ENCODE measurements around the gene SPOP.
"Not testable (repeated sequence)": the region's sequence is repeated elsewhere in the genome, so short reads cannot be mapped to it uniquely, and the experiment has no call there.

SPOP gene

DNA sequence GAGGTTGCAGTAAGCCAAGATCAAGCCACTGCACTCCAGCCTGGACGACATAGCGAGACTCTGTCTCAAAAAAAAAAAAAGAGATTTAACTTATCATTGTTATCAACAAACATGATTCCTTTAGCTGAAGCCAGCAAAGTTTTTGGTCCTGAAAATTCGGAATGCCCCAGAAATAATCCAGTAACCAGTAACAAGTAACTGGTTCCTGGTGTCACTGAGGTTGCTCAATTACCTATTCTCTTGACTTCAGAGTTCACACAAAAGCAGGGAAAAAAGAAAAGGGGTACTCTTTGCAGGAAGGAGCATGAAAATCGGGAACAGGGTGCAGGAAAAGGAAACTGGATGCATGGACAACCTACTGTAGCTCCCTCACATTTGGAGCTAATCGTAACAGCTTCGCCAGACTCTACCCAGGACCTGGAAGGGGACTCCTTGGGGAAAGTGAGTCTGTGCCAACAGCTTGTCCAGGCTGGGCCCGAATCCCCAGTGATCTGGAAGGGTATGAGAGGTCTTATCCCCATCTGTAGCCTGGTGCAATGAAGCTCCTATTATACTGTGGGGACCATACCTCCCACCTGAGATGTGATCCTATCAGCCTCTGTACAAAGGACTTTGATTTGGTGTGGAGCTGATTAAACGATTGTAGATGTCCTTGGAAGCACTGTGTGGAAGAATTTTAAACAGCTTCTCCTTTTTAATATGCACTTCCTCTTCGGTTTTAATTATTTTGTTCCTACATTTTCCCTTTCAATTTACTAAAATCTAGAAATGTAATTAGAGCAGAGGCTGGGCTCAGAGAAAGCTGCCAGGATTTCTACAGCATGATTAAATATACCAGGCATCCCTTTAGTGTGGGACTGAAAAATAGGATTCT lies 3.4 kb upstream of the SPOP start:
- no peak for TF ChIP-seq CTCF (IDR thresholded peaks at IDR 0.05; ENCODE audit: low read depth, low read length)
- H3K4me3 ChIP-seq (ENCODE audit: low read depth, low read length) = no peak overlapping the region

GRCh38 chr17:49680314-49680713 lies 2.4 kb upstream of the SPOP start:
- no peak for TF ChIP-seq CTCF (IDR thresholded peaks at IDR 0.05; ENCODE audit: low read depth, low read length)
- no peak overlapping the region for H3K4me3 ChIP-seq (ENCODE audit: low read depth, low read length)

- peak overlapping the region; percentile 78 for H3K4me3 ChIP-seq (ENCODE audit: low read depth, low read length)
Observed at GRCh38 chr17:49677134-49677932, 564 bp downstream of the SPOP start.

DNA sequence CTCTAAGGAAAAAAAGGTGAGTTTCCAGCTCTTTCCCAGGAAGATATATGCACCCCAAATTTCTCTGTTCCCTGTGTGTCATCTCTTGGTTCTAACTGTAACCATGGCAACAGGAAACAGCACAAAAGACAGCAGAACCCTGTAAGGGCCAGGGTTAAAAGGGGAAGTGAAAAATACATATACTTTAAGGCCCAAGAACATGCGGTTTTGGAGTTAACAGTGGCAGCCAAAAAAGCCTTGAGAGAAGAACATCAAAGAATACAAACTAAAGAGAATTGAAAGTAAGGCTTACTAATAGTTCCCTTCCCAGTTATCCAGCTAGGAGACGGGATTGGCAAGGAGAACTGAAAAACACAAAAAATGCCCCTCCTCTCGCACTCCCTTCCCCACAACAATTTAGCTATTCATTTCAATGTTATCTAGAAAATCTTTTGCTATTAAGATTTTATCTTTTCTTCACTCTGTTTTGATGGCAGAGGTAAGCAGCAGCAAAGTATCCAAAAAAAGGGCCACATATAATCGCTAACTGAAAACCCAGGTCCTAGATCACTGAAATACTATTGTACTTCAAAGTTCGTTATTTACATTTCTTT lies 1.5 kb downstream of the SPOP start:
- no peak for TF ChIP-seq CTCF (IDR thresholded peaks at IDR 0.05; ENCODE audit: low read depth, low read length)
- H3K4me3 ChIP-seq (ENCODE audit: low read depth, low read length) = peak overlapping the region; percentile 78

More at GRCh38 chr17:49677134-49677932, 564 bp downstream of the SPOP start:
- no peak for TF ChIP-seq CTCF (IDR thresholded peaks at IDR 0.05; ENCODE audit: low read depth, low read length)

DNA sequence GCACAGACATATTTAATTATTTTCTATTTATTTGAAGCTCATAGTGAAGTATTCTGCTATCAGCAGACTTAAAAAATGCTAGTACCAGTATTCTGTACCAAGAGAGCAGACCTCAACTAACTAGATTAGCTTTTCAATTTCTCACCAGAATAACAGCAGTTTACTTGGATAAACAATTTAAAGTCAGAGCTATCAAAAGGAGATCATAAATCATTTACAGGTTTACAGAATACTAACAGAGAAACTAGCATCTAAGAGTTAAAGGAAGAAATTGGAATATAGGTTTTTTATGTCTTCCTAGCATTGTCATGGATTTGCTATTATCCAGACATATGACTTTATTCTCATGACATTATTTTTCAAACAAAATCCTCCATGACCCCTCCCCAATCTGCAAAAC lies 3.4 kb downstream of the SPOP start:
- TF ChIP-seq CTCF (IDR thresholded peaks at IDR 0.05; ENCODE audit: low read depth, low read length) = no peak
- H3K4me3 ChIP-seq (ENCODE audit: low read depth, low read length) = no peak overlapping the region

DNA sequence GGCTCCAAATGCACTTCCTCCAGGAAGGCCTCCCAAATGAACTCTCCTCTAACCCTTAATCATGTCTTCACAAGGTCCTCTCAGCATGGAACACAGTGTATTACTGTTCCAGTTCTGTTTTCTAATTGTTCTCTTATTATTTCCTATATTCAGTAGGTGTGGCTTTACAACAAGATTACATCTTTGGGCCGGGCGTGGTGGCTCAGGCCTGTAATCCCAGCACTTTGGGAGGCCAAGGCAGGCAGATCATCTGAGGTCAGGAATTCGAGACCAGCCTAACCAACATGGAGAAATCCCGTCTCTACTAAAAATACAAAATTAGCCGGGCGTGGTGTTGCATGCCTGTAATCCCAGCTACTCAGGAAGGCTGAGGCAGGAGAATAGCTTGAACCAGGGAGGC lies 4.2 kb downstream of the SPOP start:
- H3K4me3 ChIP-seq (ENCODE audit: low read depth, low read length) = not testable (repeated sequence)

DNA sequence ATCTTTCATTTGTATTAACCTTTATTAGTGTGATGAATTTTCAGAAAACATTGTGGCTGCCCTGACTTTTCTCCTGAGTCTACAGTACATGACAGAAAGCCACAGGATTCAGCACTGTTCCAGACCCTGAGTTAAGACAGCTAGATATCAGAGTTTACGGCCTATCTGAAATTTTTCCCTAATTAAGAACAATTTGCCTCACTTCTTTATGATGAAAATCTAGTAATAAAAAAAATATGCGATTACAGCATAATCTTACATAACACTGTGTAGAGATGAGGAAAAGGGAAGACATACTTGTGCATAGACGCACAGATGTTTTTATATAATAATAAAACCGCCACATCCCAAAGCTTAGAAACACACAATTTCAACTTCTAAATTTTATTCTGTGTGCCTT lies 7.3 kb downstream of the SPOP start:
- no peak for TF ChIP-seq CTCF (IDR thresholded peaks at IDR 0.05; ENCODE audit: low read depth, low read length)
- no peak overlapping the region for H3K4me3 ChIP-seq (ENCODE audit: low read depth, low read length)

Data from WI38 (cell line).